ENCODE data around the gene KCNB1. TPM values are rescaled to one million over a fixed set of nuclear protein-coding genes. Genes with fewer than 3 reads are reported as not detected.
"Not testable (repeated sequence)": the region's sequence is repeated elsewhere in the genome, so short reads cannot be mapped to it uniquely, and the experiment has no call there.

The KCNB1 gene
- total and polyA plus RNA-seq, 2 donors, result 3.5 to 7.6 TPM

DNA sequence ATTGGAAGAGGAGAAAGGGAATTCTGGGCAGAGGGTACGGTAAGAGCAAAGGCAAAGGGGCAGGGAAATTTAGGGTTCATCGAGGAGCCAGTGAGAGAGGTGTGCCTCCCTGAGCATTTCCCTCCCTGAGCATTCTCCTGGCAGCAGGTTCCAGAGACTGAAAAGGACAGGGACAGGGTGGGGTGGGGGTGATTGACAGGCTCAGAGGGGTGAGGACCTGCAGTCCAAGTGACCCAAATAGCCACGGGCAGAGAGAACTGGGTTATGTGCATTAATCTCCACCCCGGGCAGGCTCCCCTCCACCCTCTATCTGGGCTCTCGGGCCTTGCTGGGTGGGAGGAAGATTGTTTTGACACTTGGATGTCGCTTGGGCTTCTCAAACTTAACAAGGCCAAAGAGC is 69.5 kb downstream of the KCNB1 start:
- no peaks in the 10 kb centered on the region for H3K4me1 ChIP-seq (ENCODE audit: insufficient read depth)
- 59% methylated on average over 6 of the region's 6 CpGs for WGBS
- no peak overlapping the region for H3K4me3 ChIP-seq (ENCODE audit: low read depth, low read length)
- DNase-seq (ENCODE audit: extremely low spot score), result no peak
- H3K27ac ChIP-seq (ENCODE audit: low read depth), result no peak overlapping the region
- H3K36me3 ChIP-seq (ENCODE audit: insufficient read depth), result no peaks in the 10 kb centered on the region

DNA sequence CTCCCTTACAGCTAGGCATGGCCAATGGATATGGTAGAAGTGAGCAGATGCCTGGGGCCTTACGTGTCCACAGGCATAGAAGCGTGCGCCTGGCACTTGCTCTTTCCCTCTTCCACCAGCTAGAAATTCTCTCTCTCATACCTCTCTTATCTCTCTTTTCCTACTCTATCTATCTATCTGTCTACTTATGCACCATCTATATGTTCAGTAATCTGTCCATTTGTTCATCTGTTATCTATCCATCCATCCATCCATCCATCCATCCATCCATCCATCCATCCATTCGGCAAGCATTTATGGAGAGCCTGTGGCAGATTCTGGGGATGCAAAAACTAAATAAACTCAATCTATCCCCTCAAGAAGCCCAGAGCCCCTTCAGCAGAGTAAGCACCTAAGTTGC is 70.2 kb downstream of the KCNB1 start:
- Histone ChIP-seq H3K36me3 (ENCODE audit: insufficient read depth) (no peaks in the 10 kb centered on the region), H3K27ac (ENCODE audit: low read depth) (no peak overlapping the region), H3K4me1 (ENCODE audit: insufficient read depth) (no peaks in the 10 kb centered on the region), H3K4me3 (ENCODE audit: low read depth, low read length) (no peak overlapping the region)
- WGBS, result 86% methylated on average over 4 of the region's 4 CpGs
- DNase-seq (ENCODE audit: extremely low spot score), result no peak

DNA sequence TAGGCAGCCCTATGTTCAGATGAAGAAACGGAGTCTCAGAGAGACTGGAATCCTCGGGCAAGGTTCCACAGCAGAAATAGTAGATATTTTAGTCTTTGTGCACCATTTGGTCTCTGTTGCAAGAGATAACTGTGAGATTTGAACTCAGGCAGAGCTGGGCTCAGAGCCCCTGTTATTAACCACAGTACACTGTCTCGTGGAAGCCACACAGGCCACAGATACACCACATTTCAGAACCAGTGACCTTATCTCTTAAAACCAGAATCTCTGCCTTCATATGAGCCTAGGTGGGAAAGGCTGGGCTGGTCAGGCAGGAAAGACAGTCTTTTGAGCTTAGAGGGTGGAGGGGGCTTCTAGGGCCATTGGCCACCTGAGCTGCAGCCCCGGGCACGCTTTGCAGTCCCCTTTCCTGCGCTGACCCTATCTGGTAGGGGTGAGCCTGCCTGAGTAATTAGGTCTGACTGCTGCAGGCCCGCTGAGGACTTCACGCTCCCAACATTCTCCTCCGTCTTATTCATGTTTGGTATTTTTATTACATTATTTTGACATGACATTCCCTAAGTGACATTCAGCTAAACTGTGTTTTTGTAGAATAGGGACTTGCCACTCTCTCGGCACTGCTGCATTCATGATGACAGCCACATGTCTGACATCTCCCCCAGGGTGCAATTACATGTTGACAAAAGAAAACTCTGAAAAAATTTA is 71.1 kb downstream of the KCNB1 start:
- H3K4me1 ChIP-seq (ENCODE audit: insufficient read depth), result no peaks in the 10 kb centered on the region
- H3K36me3 ChIP-seq (ENCODE audit: insufficient read depth), result no peaks in the 10 kb centered on the region
- H3K4me3 ChIP-seq (ENCODE audit: low read depth, low read length), result no peak overlapping the region
- DNase-seq (ENCODE audit: extremely low spot score), result no peak
- WGBS, result 57% methylated on average over 10 of the region's 10 CpGs
- no peak overlapping the region for H3K27ac ChIP-seq (ENCODE audit: low read depth)

DNA sequence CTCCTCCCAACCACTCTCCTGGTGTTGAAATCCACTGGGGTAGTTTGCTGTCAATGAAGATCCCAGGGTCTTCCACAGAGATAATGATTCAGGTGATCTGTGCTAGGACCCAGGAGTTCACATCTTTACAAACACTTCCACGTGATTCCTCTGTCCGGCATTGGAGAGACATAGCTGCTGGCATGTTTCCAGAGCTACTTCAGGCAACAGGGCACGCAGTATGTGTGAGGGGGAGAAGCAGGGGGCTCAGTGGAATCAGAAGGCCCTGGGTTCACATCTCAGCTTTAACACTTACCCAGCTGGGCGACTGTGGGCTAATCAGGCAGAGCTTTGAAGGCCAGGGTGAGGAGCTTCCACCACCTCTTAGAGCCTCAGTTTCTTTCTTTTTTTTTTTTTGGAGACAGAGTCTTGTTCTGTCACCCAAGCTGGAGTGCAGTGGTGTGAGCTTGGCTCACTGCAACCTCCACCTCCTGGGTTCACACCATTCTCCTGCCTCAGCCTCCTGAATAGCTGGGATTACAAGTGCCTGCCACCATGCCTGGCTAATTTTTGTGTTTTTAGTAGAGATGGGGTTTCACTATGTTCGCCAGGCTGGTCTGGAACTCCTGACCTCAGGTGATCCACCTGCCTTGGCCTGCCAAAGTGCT is 72.4 kb downstream of the KCNB1 start:
- 42% methylated on average over 5 of the region's 5 CpGs for WGBS
- H3K4me1 ChIP-seq (ENCODE audit: insufficient read depth); H3K27ac ChIP-seq (ENCODE audit: low read depth): not testable (repeated sequence)

DNA sequence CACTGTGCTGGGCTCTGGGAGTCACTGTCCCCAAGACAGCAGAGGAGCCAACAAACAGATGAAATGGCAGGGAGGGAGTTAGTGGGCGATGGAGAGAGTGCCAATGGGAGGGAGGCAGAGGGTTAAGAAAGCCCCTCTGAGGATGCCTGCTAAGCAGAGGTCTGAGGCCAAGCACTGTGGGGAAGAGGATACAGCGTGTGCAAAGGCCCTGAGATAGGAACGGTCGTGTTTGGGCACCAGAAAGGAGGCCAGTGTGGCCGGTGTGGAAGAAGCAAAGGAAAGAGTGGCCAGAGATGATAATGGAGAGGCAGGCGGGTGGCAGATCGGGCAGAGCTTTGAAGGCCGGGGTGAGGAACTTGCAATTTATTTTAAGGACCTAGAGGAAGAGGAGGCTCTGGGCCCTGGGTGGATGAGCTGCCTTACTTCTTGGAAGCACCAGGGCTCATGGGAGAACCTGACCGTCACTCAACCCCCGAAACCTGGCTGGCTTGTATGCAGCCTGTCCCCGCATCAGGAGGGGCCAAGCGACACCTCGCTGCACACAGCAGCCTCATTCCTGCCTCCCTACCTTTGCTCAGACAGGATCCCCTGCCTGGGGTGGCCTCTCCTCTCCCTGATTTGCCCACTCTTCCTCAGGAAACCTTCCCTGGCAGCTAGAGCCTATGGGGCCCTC is 73.0 kb downstream of the KCNB1 start:
- Histone ChIP-seq H3K4me1 (ENCODE audit: insufficient read depth) (no peaks in the 10 kb centered on the region), H3K27ac (ENCODE audit: low read depth) (no peak overlapping the region), H3K4me3 (ENCODE audit: low read depth, low read length) (no peak overlapping the region), H3K36me3 (ENCODE audit: insufficient read depth) (no peaks in the 10 kb centered on the region)
- DNase-seq (ENCODE audit: extremely low spot score), result no peak
- 91% methylated on average over 13 of the region's 13 CpGs for WGBS

More for the DNA sequence above, 72.4 kb downstream of the KCNB1 start:
- not testable (repeated sequence) for H3K4me3 ChIP-seq (ENCODE audit: low read depth, low read length); DNase-seq (ENCODE audit: extremely low spot score); H3K36me3 ChIP-seq (ENCODE audit: insufficient read depth)

DNA sequence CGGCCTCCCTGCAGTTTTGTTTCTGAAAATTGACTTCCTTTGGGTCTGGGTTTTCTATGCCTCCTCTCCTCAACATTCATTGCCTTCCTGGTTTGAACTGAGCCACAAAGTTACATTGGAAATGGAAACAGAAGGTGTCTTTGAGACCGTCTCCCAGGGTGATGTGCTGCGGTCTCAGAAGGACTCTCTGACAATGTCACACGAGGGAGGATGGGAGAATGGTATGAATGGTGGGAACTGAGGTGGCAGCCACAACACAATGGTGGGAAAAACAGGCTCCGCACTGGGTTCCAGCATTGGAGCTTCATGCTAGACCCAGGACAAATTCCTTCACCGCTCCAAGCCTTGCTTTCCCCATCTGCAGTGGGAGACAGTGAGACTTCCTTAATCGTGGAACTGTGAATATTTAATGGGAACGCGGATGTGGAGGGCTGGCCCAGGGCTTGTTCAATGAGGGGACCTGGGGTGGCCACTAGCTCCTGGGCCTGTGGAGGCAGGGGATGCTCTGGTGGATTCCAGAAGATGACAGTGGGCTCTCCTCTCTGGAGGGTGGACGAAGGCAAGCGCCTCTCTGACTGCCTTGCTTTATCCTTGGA is 73.9 kb downstream of the KCNB1 start:
- DNase-seq (ENCODE audit: extremely low spot score), result no peak
- Histone ChIP-seq H3K27ac (ENCODE audit: low read depth) (no peak overlapping the region), H3K4me3 (ENCODE audit: low read depth, low read length) (no peak overlapping the region), H3K4me1 (ENCODE audit: insufficient read depth) (no peaks in the 10 kb centered on the region), H3K36me3 (ENCODE audit: insufficient read depth) (no peaks in the 10 kb centered on the region)
- 92% methylated on average over 11 of the region's 11 CpGs for WGBS

DNA sequence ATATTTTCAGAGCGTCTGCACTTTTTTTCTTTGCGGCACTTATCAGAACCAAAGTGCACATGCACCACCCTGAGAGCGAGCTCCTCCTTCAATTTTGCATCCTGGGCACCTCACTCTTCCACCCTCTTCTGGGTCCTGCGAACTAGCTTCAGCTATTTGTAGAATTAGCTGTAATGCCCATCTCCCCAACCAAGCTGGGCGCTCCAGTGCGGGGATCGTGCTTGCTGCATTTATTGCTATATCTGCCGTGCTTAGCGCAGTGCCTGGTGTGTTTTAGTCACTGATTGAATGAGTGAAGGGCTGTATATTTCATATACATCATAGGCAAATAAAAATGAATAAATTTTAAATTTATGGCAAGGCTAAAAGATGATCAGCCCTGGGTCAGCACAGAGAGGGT is 75.8 kb downstream of the KCNB1 start:
- 88% methylated on average over 9 of the region's 9 CpGs for WGBS
- Histone ChIP-seq H3K27ac (ENCODE audit: low read depth) (no peak overlapping the region), H3K4me3 (ENCODE audit: low read depth, low read length) (no peak overlapping the region), H3K4me1 (ENCODE audit: insufficient read depth) (no peaks in the 10 kb centered on the region), H3K36me3 (ENCODE audit: insufficient read depth) (no peaks in the 10 kb centered on the region)
- no peak for DNase-seq (ENCODE audit: extremely low spot score)

DNA sequence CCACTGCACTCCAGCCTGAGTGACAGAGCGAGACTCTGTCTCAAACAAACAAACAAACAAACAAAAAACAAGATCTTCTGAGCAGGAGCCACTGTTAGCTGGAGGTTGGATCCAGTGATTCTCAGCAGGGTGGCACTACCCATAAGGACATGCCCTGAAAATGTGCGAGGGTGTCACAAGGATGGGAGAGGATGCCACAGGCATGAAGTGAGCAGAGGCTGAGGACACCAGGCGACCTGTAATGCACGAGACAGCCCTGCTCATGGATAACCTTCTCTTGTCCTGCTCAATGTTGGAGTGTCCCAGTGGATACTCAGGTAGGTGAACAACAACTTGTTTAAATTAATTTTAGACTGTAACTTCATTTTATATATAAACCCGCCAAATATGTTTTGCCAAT is 76.8 kb downstream of the KCNB1 start:
- Histone ChIP-seq H3K4me3 (ENCODE audit: low read depth, low read length) (no peak overlapping the region), H3K27ac (ENCODE audit: low read depth) (no peak overlapping the region), H3K4me1 (ENCODE audit: insufficient read depth) (no peaks in the 10 kb centered on the region), H3K36me3 (ENCODE audit: insufficient read depth) (no peaks in the 10 kb centered on the region)
- DNase-seq (ENCODE audit: extremely low spot score), result no peak
- 90% methylated on average over 5 of the region's 5 CpGs for WGBS

DNA sequence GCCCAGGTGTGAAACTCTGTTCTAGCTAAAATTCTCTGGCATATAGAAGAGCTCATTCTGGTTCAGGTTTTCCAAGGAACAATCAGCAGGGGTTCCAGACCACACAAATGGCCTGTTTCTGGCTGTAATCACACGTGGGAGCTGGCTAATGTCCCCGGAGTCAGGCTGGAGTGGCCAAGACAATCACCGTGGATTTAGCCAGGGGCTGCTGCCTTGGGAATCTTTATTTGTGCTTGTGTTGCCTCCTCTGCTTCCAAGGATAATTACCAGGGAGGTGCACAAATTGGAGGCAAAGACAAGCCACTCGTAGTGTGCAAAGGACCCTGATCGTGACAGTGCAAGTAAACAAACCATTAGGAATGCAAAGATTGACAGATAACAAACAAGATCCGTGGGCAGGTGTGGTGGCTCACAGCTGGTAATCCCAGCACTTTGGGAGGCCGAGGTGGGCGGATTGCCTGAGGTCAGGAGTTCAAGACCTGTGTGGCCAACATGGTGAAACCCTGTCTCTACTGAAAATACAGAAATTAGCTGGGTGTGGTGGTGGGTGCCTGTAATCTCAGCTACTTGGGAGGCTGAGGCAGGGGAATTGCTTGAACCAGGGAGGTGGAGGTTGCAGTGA is 77.3 kb downstream of the KCNB1 start:
- H3K36me3 ChIP-seq (ENCODE audit: insufficient read depth), result no peaks in the 10 kb centered on the region
- DNase-seq (ENCODE audit: extremely low spot score), result no peak
- H3K4me3 ChIP-seq (ENCODE audit: low read depth, low read length), result no peak overlapping the region
- 42% methylated on average over 8 of the region's 8 CpGs for WGBS
- H3K4me1 ChIP-seq (ENCODE audit: insufficient read depth), result no peaks in the 10 kb centered on the region
- H3K27ac ChIP-seq (ENCODE audit: low read depth), result no peak overlapping the region

DNA sequence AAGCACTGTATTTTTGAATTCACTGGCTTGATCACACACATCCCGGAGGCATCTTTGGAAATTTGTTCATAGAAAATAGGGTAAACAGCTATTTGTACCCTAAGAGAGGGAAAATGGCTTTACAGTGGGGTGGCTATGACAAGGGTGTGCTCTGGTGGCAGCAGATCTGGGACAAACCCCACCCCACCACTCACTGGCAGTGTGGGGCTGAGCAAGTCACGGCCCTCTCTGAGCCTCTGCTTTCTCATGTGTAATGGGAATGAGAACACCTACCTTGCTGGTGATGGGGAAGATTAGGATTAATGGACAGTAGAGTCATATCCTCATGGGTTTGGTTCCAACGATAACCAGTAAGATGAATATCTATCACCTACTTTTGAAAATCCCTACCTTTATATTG is 78.0 kb downstream of the KCNB1 start:
- no peak overlapping the region for H3K27ac ChIP-seq (ENCODE audit: low read depth)
- no peak overlapping the region for H3K4me3 ChIP-seq (ENCODE audit: low read depth, low read length)
- DNase-seq (ENCODE audit: extremely low spot score), result no peak
- no peaks in the 10 kb centered on the region for H3K36me3 ChIP-seq (ENCODE audit: insufficient read depth)
- H3K4me1 ChIP-seq (ENCODE audit: insufficient read depth), result no peaks in the 10 kb centered on the region
- 91% methylated on average over 3 of the region's 3 CpGs for whole genome bisulfite sequencing

DNA sequence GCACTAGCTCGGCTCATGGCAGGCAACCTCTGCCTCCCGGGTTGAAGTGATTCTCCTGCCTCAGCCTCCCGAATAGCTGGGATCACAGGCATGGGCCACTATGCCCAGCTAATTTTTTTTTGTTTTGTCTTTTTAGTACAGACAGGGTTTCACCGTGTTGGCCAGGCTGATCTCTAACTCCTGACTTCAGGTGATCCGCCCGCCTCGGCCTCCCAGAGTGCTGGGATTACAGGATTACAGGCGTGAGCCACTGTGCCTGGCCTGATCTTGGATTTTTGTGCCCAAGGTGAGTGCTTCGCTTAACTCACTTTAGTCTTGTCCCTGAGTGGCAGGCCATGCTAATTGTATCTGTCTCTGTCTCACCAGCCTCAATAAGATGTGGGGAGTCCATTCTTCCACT is 78.6 kb downstream of the KCNB1 start:
- no peak for DNase-seq (ENCODE audit: extremely low spot score)
- H3K4me3 ChIP-seq (ENCODE audit: low read depth, low read length), result no peak overlapping the region
- no peaks in the 10 kb centered on the region for H3K4me1 ChIP-seq (ENCODE audit: insufficient read depth)
- H3K27ac ChIP-seq (ENCODE audit: low read depth), result no peak overlapping the region
- H3K36me3 ChIP-seq (ENCODE audit: insufficient read depth), result no peaks in the 10 kb centered on the region
- WGBS, result 94% methylated on average over 9 of the region's 9 CpGs

DNA sequence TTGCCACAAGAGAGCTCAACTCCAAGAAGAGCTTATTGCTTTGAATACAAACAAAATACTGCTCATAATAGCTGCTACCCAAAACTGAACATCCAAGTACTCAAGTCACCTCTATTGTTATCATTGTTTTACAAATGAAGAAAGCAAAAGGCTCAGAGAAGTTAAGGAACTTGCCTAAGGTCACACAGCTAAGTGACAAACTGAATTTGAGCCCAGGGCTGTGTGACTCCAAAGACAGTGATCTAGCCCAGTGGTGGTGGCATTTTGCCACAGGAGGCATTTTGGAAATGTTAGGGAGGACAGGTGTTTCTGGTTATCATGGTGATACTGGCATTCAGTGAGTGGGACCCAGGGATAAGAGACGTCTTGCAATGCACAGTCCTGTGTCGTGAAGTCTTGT is 79.5 kb downstream of the KCNB1 start:
- DNase-seq (ENCODE audit: extremely low spot score), result no peak
- WGBS, result 90% methylated on average over 2 of the region's 2 CpGs
- Histone ChIP-seq H3K4me3 (ENCODE audit: low read depth, low read length) (no peak overlapping the region), H3K4me1 (ENCODE audit: insufficient read depth) (no peaks in the 10 kb centered on the region), H3K36me3 (ENCODE audit: insufficient read depth) (no peaks in the 10 kb centered on the region), H3K27ac (ENCODE audit: low read depth) (no peak overlapping the region)

DNA sequence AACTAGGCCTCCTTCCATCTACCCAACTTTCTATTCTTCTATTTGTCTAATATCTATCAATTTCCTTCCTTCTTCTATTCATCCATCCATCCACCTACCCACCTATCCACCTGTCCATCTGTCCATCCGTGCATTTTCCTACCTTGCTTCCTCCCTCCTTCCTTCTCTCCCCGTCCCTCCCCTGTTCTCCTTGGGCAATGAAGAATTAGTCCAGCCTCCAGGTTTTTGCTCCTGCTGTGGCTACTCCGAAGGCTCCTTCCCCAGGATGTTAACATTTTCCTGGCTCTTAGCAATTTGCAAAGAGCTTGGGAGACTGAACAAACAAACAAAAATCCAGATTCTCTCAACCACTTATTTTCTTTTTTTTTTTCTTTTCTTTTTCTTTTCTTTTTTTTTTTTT is 81.6 kb downstream of the KCNB1 start:
- H3K27ac ChIP-seq (ENCODE audit: low read depth), result no peak overlapping the region
- DNase-seq (ENCODE audit: extremely low spot score), result no peak
- no peaks in the 10 kb centered on the region for H3K36me3 ChIP-seq (ENCODE audit: insufficient read depth)
- H3K4me1 ChIP-seq (ENCODE audit: insufficient read depth), result no peaks in the 10 kb centered on the region
- no peak overlapping the region for H3K4me3 ChIP-seq (ENCODE audit: low read depth, low read length)
- 37% methylated on average over 3 of the region's 3 CpGs for WGBS
